Tongue (tissue), 2 donors: ENCODE measurements around the gene TTC21B. TPM values are rescaled to one million over a fixed set of nuclear protein-coding genes. Genes with fewer than 3 reads are reported as not detected.
A peak's percentile ranks its signal among the peaks of the same experiment; 100 is the strongest.
"Not testable (repeated sequence)": the region's sequence is repeated elsewhere in the genome, so short reads cannot be mapped to it uniquely, and the experiment has no call there.

ENCODE experiments used
- DNase-seq: peaks from one replicate; pipeline ENCODE4 v3.0.0-alpha.2; 2015
- total RNA-seq: library from RNA; depleted of rRNA; stranded (reverse); fragments of >200 nt; gene quantifications from one replicate; pipeline ENCODE4 v1.2.3, GENCODE V29; 2014

The TTC21B gene
- total RNA-seq, 1 donor from 2014 or later: 62.0 TPM

GRCh38 chr2:165877565-165878550 lies 75.7 kb downstream of the TTC21B start:
- no peak for DNase-seq

GRCh38 chr2:165876712-165877111 lies 76.9 kb downstream of the TTC21B start:
- no peak for DNase-seq

DNA sequence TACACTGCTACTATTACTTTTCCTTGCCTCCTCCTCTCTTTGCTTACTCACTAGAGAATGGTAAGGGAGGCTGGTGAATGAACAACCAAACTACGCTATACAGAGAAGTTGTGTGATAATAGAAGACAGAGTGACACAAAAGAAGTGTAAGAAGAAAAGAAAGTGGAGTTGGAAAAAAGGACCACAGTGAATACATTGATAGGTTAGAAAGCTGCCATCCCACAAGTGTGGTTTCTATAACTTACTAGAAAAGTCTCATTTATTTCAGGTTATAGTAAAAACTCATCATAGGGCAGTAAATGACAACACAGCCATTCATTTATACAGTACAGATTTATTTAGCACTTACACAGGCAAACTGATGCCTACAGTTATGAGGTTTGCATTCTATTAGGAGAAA lies 77.3 kb downstream of the TTC21B start:
- DNase-seq: no peak

DNA sequence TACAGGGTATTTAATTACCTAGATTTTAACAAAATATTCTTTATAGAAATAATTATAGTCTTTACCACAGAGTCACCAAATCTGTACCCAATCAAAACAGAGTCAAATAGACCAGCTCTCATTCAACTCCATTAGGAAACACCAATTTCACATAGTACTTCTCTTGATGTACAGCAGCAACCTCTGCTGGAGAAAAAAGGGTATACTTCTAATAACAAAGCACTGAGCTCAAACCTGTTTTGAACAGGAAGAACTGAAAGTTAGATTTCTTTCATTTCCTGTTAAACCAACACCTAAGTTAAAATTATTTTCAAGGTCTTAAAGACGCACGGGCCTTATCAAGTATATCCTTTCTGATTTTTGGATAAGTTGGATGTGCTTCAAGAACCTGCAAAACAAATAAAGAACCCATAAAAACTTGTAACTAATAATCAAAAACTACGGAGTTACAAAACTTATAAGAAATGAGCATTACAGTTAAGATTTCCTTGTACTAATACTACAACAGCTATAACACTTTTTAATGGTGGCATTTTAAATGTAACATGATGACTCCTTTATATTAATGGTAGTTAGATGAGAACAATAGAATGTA lies 79.0 kb downstream of the TTC21B start:
- DNase-seq: peak; percentile 80

DNA sequence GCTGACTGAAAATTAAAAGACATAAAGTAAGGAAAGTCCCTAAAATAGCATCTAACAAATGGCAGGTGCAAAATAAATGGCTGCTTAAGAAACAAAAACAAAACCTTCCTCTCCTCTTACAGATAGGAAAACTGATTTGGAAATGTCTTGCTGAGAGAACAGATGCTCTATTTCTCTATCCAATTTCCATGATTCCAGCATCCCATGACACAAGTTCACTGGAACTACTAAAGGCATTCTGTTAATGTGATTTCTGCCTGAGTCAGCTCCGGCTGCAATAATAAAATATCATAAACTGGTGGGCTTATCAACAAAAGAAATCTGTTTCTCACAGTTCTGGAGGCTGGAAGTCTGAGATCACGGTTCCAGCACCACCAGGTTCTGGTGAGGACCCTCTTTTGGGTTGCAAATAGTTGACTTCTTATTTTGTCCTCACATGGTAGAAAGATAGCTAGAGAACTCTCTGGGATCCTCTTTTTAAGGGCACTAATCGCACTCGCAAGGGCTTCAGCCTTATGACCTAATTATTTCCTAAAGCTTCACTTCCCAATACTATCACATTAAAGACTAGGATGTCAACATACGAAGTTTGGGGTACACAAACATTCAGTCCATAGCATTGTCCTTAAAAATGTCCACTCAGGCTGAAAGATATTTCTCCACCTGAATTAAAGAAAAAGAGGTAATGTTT lies 81.3 kb downstream of the TTC21B start:
- no peak for DNase-seq

- no peak for DNase-seq
These were observed 82.6 kb downstream of the TTC21B start for GRCh38 chr2:165871025-165871424.

DNA sequence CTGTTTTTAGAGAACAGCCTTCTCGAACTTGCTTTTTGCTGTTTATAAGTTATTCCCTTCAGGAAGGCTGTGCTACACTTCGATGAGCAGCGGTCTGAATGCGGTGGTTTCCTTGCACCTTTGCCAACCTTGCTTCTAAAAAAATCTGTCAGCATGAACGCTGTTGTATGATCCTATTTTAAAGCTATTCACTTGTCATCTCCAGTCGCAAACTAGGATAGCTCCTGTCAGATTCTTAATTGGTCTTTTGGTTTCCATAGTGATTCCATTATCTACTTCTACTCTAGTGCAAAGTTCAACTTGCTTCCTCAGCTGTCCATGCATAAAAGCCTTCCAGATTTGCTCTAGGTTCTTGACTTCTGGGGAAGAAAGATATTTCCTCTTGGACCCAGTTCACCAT lies 83.2 kb downstream of the TTC21B start:
- no peak for DNase-seq

DNA sequence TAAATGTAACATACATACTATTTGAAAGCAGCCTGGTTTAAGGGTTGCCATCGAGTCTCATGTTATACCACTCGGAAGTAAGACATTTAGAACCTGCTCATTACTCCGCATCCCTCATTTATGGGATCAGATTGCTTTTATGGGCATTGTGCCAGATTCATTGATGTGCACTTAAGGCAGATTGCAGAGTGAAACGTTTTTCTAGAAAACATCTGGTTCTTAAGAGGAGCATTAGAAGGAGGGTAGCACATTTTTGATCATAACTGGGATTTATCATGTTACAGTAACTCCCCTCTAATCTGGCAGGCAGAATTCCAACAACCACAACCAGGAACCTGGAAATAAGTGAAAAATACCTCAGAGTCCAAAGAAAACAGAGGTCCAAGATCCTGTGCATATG lies 85.4 kb downstream of the TTC21B start:
- DNase-seq: peak; percentile 53

DNA sequence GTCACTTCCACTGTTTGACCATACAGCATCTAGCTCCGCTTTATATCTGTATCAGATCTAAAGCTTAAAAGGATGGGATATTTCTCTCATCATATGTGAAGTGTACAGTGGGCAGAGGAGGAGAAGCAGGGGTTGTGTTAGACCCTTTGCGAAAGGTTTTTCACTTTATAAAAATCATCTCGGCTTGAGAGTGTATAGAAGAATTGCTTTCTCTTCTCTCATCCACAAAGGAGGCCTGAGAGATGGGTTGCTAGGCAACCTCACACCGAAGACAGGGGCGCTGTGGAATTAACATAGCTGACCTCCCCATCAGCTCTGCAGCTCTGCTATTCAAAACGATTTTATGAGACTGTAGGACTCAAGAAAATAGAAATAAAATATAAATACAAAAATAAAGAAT lies 89.3 kb downstream of the TTC21B start:
- DNase-seq: no peak

- DNase-seq: peak; percentile 32
These were observed 89.7 kb downstream of the TTC21B start for GRCh38 chr2:165863810-165864261.

DNA sequence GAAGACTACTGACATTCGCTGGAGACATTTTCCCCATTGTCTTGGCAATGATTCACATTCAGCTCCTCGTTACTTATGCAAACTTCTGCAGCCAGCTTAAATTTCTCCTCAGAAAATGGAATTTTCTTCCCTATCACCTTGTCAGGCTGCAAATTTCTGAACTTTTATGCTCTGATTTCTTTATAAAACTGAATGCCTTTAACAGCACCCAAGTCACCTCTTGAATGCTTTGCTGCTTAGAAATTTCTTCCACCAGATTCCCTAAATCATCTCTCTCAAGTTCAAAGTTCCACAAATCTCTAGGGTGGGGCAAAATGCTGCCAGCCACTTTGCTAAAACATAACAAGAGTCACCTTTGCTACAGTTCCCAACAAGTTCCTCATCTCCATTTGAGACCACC lies 92.5 kb downstream of the TTC21B start:
- DNase-seq: not testable (repeated sequence)

DNA sequence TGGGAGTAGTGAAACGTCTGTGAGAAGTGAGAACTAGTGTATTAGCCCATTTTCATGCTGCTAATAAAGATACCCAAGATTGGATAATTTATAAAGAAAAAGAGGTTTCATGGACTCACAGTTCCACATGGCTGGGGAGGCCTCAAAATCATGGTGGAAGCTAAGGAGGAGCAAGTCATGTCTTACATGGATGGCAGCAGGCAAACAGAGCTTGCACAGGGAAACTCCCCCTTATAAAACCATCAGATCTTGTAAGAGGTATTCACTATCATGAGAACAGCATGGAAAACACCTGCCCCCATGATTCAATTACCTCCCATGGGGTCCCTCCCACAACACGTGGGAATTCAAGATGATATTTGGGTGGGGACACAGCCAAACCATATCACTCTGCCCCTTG lies 93.9 kb downstream of the TTC21B start:
- DNase-seq: not testable (repeated sequence)

- DNase-seq: peak; percentile 21
These were observed 95.7 kb downstream of the TTC21B start for GRCh38 chr2:165857876-165858275.

- no peak for DNase-seq
These were observed 101.2 kb downstream of the TTC21B start for GRCh38 chr2:165852394-165852793.

GRCh38 chr2:165847001-165847400 lies 106.6 kb downstream of the TTC21B start:
- DNase-seq: no peak

DNA sequence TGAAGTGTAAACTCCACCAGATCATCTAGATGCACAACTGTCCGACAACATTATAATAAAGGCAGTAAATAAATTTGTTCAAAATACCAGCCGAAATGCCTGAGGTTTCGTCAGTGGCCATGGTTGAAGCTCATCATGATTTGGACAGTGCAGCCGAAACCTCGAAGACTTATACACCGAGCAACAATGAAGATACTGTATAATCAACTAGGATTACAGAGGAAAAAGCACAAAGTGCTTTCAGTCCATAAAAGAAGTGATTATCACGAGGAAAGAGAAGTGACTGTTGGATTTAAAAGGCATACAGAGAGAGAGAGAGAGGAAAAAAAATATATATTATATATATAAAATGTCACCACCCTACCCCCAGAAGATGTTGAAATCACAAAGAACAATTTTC lies 107.5 kb downstream of the TTC21B start:
- no peak for DNase-seq

- DNase-seq: no peak
These were observed 109.4 kb downstream of the TTC21B start for GRCh38 chr2:165844216-165844615.

- DNase-seq: no peak
These were observed 110.2 kb downstream of the TTC21B start for GRCh38 chr2:165843351-165843750.

- no peak for DNase-seq
These were observed 113.1 kb downstream of the TTC21B start for GRCh38 chr2:165840333-165840958.

- DNase-seq: no peak
These were observed 114.0 kb downstream of the TTC21B start for GRCh38 chr2:165839610-165840009.

DNA sequence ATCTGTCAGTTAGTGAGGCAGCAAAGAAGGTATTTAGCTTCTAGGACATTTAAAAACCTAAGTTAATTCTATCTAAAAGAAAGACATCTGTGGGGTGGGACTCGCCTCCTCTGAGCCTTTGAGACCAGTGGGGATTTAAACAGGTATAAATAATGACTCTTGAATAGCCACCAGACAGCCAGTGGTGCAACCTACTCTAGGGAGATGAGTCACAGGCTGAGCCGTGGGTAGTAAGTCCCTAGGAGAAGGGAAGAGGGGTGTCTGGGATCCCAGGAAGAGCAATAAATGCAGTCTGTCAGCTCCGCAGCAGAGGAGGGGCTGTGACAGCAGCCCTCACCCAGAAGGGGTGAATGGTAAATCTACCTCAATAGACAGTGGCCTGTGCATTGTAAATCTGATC lies 116.5 kb downstream of the TTC21B start:
- DNase-seq: no peak

- DNase-seq: no peak
These were observed 118.2 kb downstream of the TTC21B start for GRCh38 chr2:165835363-165835762.
